ENCODE results near the gene SH3RF3. TPM values are rescaled to one million over a fixed set of nuclear protein-coding genes. Genes with fewer than 3 reads are reported as not detected.

SH3RF3 gene
- polyA plus RNA-seq, 1 of the 3 experiments (the other 2 are of a cell fraction), result 1.9 TPM

DNA sequence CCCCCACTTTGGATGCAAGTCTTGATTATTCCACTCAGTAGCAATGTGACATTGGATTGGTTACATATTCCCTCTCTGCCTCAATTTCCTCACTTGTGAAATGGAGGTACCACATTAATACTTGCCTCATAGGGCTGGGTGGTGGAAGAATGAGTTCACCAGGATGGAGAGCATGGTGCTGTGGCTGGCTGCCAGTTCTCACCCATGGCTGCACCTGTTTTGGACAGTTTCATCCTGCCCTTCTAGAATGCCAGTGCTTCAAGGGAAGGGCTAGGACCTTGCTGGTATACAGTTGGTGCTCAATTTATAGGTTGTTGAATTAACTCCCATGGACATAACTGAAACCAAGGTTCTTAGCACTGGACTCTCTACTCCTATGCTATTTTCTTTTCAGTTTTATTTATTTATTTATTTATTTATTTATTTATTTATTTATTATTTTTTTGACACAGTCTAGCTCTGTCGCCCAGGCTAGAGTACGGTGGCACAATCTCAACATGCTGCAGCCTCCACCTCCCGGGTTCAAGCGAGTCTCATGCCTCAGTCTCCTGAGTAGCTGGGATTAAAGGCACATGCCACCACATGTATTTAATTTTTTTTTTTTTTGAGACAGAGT, 5.3 kb upstream of the SH3RF3 start:
- no peaks in the 10 kb centered on the region for H4K20me1 ChIP-seq (ENCODE audit: insufficient read depth)
- H3K4me3 ChIP-seq (ENCODE audit: low read depth in 2 of 2, low read length in 1 of 2), result no peak overlapping the region
- H3K27me3 ChIP-seq (ENCODE audit: insufficient read depth), result peaks cover 8% of the 10 kb centered on the region; the same call in 1 of the 2 replicates
- H3K9me3 ChIP-seq, result no peaks in the 10 kb centered on the region
- TF ChIP-seq NFIC (IDR thresholded peaks at IDR 0.05; ENCODE audit: borderline replicate concordance) (no peak), JUND (IDR thresholded peaks at IDR 0.05) (no peak), GABPA (IDR thresholded peaks at IDR 0.05; ENCODE audit: low read depth) (no peak), CHD2 (IDR thresholded peaks at IDR 0.05; ENCODE audit: low read length, partially characterized antibody) (no peak), EP300 (IDR thresholded peaks at IDR 0.05; ENCODE audit: borderline replicate concordance in 1 of 2, low read depth in 1 of 2, low read length in 1 of 2) (no peak), TAF1 (IDR thresholded peaks at IDR 0.05; ENCODE audit: borderline replicate concordance, low read depth, low read length) (no peak), FOSL2 (IDR thresholded peaks at IDR 0.05; ENCODE audit: borderline replicate concordance, low read depth) (no peak), TCF12 (IDR thresholded peaks at IDR 0.05) (no peak), EZH2phosphoT487 (IDR thresholded peaks at IDR 0.05; ENCODE audit: borderline replicate concordance, low read depth) (no peak), SIN3A (IDR thresholded peaks at IDR 0.05; ENCODE audit: borderline replicate concordance, low read depth, low read length) (no peak), MXI1 (IDR thresholded peaks at IDR 0.05; ENCODE audit: low read depth, low read length) (no peak), NRF1 (IDR thresholded peaks at IDR 0.05; ENCODE audit: low read depth, low read length) (no peak), YY1 (IDR thresholded peaks at IDR 0.05; ENCODE audit: low read depth) (no peak)
- H3K4me2 ChIP-seq, result no peak overlapping the region
- peaks cover 27% of the 10 kb centered on the region for H3F3A ChIP-seq (replicated peaks; ENCODE audit: insufficient read depth)
- WGBS (ENCODE audit: low lambda C conversion rate), result 89% methylated on average over 4 of the region's 4 CpGs
- H3K9ac ChIP-seq, result no peak overlapping the region
- no peaks in the 10 kb centered on the region for H3K9me2 ChIP-seq
- H3K4me1 ChIP-seq (ENCODE audit: control insufficient read depth in 1 of 2, insufficient read depth in 2 of 2, low read depth in 1 of 2, low read length in 1 of 2), result peaks cover 15 to 19% of the 10 kb centered on the region in 2 experiments; a peak in 3 of 4 replicates
- H2AFZ ChIP-seq (ENCODE audit: low read depth), result no peak overlapping the region
- DNase-seq, result no peak
- ChIA-PET POLR2A (no interaction called here), CTCF (interaction anchor here (1.0 to 14.0 kb wide), 3 partner anchors 9 to 386 kb away, joined by 3 to 160 read pairs (median 4); no protein-coding TSS in a partner anchor)
- no peaks in the 10 kb centered on the region for H3K36me3 ChIP-seq (replicated peaks in 1 of 2; ENCODE audit: control insufficient read depth in 1 of 2, insufficient read depth in 2 of 2, low read length in 1 of 2)
- no peak overlapping the region for H3K27ac ChIP-seq (ENCODE audit: low read depth in 2 of 2, low read length in 1 of 2)
- peaks cover 11% of the 10 kb centered on the region for H3K79me2 ChIP-seq (ENCODE audit: insufficient read depth)

GRCh38 chr2:109124982-109125592, 3.9 kb upstream of the SH3RF3 start:
- Histone ChIP-seq H3K4me1 (ENCODE audit: control insufficient read depth in 1 of 2, insufficient read depth in 2 of 2, low read depth in 1 of 2, low read length in 1 of 2) (peaks cover 19 to 20% of the 10 kb centered on the region in 2 experiments; a peak in 3 of 4 replicates), H3K4me3 (ENCODE audit: low read depth in 2 of 2, low read length in 1 of 2) (peak overlapping the region in 1 of 2 experiments; percentile 45; a peak in 2 of 4 replicates), H3F3A (replicated peaks; ENCODE audit: insufficient read depth) (peaks cover 27% of the 10 kb centered on the region), H3K9ac (peak overlapping the region; percentile 12; the same call in 1 of the 2 replicates), H4K20me1 (ENCODE audit: insufficient read depth) (peaks cover 1% of the 10 kb centered on the region; the same call in 1 of the 2 replicates), H3K27me3 (ENCODE audit: insufficient read depth) (peaks cover 8% of the 10 kb centered on the region; the same call in 1 of the 2 replicates), H2AFZ (ENCODE audit: low read depth) (peak overlapping the region; percentile 45; the same call in 1 of the 2 replicates), H3K79me2 (ENCODE audit: insufficient read depth) (peaks cover 24% of the 10 kb centered on the region), H3K9me3 (no peaks in the 10 kb centered on the region), H3K9me2 (no peaks in the 10 kb centered on the region), H3K36me3 (replicated peaks in 1 of 2; ENCODE audit: control insufficient read depth in 1 of 2, insufficient read depth in 2 of 2, low read length in 1 of 2) (no peaks in the 10 kb centered on the region), H3K27ac (ENCODE audit: low read depth in 2 of 2, low read length in 1 of 2) (peak overlapping the region; percentile 51 to 86; a peak in 3 of 4 replicates), H3K4me2 (peak overlapping the region; percentile 66)
- peak; percentile 63 for DNase-seq
- 8% methylated on average over 8 of the region's 10 CpGs for WGBS (ENCODE audit: low lambda C conversion rate)
- CTCF ChIA-PET, result interaction anchor here (1.0 to 14.0 kb wide), 3 partner anchors 15 to 385 kb away, joined by 3 to 160 read pairs (median 3); no protein-coding TSS in a partner anchor
- no peak; the same call in 1 of the 2 replicates for TF ChIP-seq RXRA (IDR thresholded peaks at IDR 0.05; ENCODE audit: borderline replicate concordance, low read depth)
- TF ChIP-seq TCF12 (IDR thresholded peaks at IDR 0.05), result peak; percentile 60
- peak; percentile 92 for TF ChIP-seq NFIC (IDR thresholded peaks at IDR 0.05; ENCODE audit: borderline replicate concordance)
- no peak for TF ChIP-seq FOXJ3 (CRISPR knock-in tag; IDR thresholded peaks at IDR 0.05)
- peak; percentile 11; the same call in 1 of the 2 replicates for TF ChIP-seq SIN3A (IDR thresholded peaks at IDR 0.05; ENCODE audit: borderline replicate concordance, low read depth, low read length)
- TF ChIP-seq, protein P1, sequence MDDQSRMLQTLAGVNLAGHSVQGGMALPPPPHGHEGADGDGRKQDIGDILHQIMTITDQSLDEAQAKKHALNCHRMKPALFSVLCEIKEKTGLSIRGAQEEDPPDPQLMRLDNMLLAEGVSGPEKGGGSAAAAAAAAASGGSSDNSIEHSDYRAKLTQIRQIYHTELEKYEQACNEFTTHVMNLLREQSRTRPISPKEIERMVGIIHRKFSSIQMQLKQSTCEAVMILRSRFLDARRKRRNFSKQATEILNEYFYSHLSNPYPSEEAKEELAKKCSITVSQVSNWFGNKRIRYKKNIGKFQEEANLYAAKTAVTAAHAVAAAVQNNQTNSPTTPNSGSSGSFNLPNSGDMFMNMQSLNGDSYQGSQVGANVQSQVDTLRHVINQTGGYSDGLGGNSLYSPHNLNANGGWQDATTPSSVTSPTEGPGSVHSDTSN (IDR thresholded peaks at IDR 0.05), result peak; percentile 15; the same call in 1 of the 2 replicates
- POLR2A ChIA-PET, result no interaction called here

Measured in SK-N-SH (cell line).